H9 (cell line): ENCODE measurements around the gene RAC2. TPM values are rescaled to one million over a fixed set of nuclear protein-coding genes. Genes with fewer than 3 reads are reported as not detected.

Experiments used
- DNase-seq: peaks from one replicate; pipeline ENCODE4 v3.0.0-alpha.2; 2017
- H2AFZ ChIP-seq: one replicate; pipeline ENCODE4 v1.6.1; 2013; ENCODE audit warnings: mild to moderate bottlenecking, low read length, control low read depth, moderate library complexity
- H2AK5ac ChIP-seq: 2 replicates; pipeline ENCODE4 v1.6.1; 2013; ENCODE audit warnings: low read length, control low read depth, mixed read lengths; ENCODE audit not compliant: insufficient read length
- H2BK120ac ChIP-seq: one replicate; pipeline ENCODE4 v1.6.1; 2013; ENCODE audit warnings: low read depth, mild to moderate bottlenecking, low read length, control low read depth, inconsistent platforms; ENCODE audit not compliant: poor library complexity, severe bottlenecking
- H2BK12ac ChIP-seq: 2 replicates; pipeline ENCODE4 v1.6.1; 2013; ENCODE audit warnings: low read length, control low read depth, mixed read lengths, low read depth; ENCODE audit not compliant: insufficient read length
- H2BK15ac ChIP-seq: 2 replicates; pipeline ENCODE4 v1.6.1; 2013; ENCODE audit warnings: low read depth, low read length, control low read depth
- H2BK20ac ChIP-seq: one replicate; pipeline ENCODE4 v1.6.1; 2013; ENCODE audit warnings: low read depth, mild to moderate bottlenecking, low read length, control low read depth, inconsistent platforms; ENCODE audit not compliant: poor library complexity, severe bottlenecking
- H2BK5ac ChIP-seq: 2 replicates; pipeline ENCODE4 v1.6.1; 2013; ENCODE audit warnings: low read length, control low read depth, mixed read lengths; ENCODE audit not compliant: insufficient read length
- H3K14ac ChIP-seq: 2 replicates; pipeline ENCODE4 v1.6.1; 2013; ENCODE audit warnings: low read length, control low read depth; ENCODE audit not compliant: insufficient read depth
- H3K18ac ChIP-seq: 2 replicates; pipeline ENCODE4 v1.6.1; 2013; ENCODE audit warnings: low read depth, mild to moderate bottlenecking, mixed read lengths, low read length, control low read depth; ENCODE audit not compliant: insufficient read length
- H3K23ac ChIP-seq: 2 replicates; pipeline ENCODE4 v1.6.1; 2013; ENCODE audit warnings: low read length, control low read depth, mixed read lengths, low read depth; ENCODE audit not compliant: insufficient read length
- H3K23me2 ChIP-seq: 2 replicates; pipeline ENCODE4 v1.6.1; 2013; ENCODE audit warnings: low read depth, mild to moderate bottlenecking, mixed read lengths, low read length, control low read depth; ENCODE audit not compliant: insufficient read length, poor library complexity, severe bottlenecking
- H3K27ac ChIP-seq: 2 replicates; pipeline ENCODE4 v1.5.1; 2013; ENCODE audit warnings: low read length, control low read depth, mixed read lengths, low read depth; ENCODE audit not compliant: insufficient read length
- H3K27me3 ChIP-seq: 2 replicates; pipeline ENCODE4 v1.6.1; 2013; ENCODE audit warnings: low read length, control low read depth, inconsistent platforms; ENCODE audit not compliant: insufficient read depth
- H3K4ac ChIP-seq: 2 replicates; pipeline ENCODE4 v1.6.1; 2013; ENCODE audit warnings: low read depth, mild to moderate bottlenecking, control low read depth, inconsistent platforms, low read length, moderate library complexity
- H3K4me1 ChIP-seq: 2 replicates; pipeline ENCODE4 v1.6.1; 2013; ENCODE audit warnings: low read length, control low read depth, inconsistent platforms; ENCODE audit not compliant: insufficient read depth
- H3K4me2 ChIP-seq: 2 replicates; pipeline ENCODE4 v1.6.1; 2013; ENCODE audit warnings: low read length, control low read depth, mixed read lengths; ENCODE audit not compliant: insufficient read length, insufficient read depth
- H3K56ac ChIP-seq: 2 replicates; pipeline ENCODE4 v1.6.1; 2013; ENCODE audit warnings: low read depth, mild to moderate bottlenecking, mixed read lengths, low read length, control low read depth; ENCODE audit not compliant: insufficient read length
- H3K79me1 ChIP-seq: 2 replicates; pipeline ENCODE4 v1.6.1; 2013; ENCODE audit warnings: low read depth, mild to moderate bottlenecking, moderate library complexity, low read length, control low read depth, inconsistent platforms; ENCODE audit not compliant: insufficient read depth, poor library complexity, severe bottlenecking
- H3K79me2 ChIP-seq: 2 replicates; pipeline ENCODE4 v1.6.1; 2013; ENCODE audit warnings: low read length, control low read depth, inconsistent platforms; ENCODE audit not compliant: insufficient read depth
- H3K9ac ChIP-seq: 2 replicates; pipeline ENCODE4 v1.6.1; 2013; ENCODE audit warnings: low read length, control low read depth, mixed read lengths; ENCODE audit not compliant: insufficient read length; ENCODE audit errors: extremely low read depth
- H3K9me3 ChIP-seq: one replicate; pipeline ENCODE4 v1.6.1; 2013; ENCODE audit warnings: low read depth, low read length, inconsistent platforms; ENCODE audit not compliant: control insufficient read depth
- H3T11ph ChIP-seq: one replicate; pipeline ENCODE4 v1.6.1; 2013; ENCODE audit warnings: mild to moderate bottlenecking, low read length, control low read depth, inconsistent platforms
- H4K20me1 ChIP-seq: one replicate; pipeline ENCODE4 v1.6.1; 2013; ENCODE audit not compliant: control insufficient read depth, insufficient read length, insufficient read depth
- H4K5ac ChIP-seq: 2 replicates; pipeline ENCODE4 v1.6.1; 2013; ENCODE audit warnings: low read depth, mild to moderate bottlenecking, mixed read lengths, low read length, control low read depth; ENCODE audit not compliant: insufficient read length
- H4K8ac ChIP-seq: replicated peaks from 2 replicates; pipeline ENCODE4 v1.6.1; 2013; ENCODE audit warnings: low read length, control low read depth, mixed read lengths, low read depth; ENCODE audit not compliant: insufficient read length
- H4K91ac ChIP-seq: 2 replicates; pipeline ENCODE4 v1.6.1; 2013; ENCODE audit warnings: low read depth, mild to moderate bottlenecking, moderate library complexity, mixed read lengths, low read length, control low read depth; ENCODE audit not compliant: insufficient read length
- H3K27ac Mint-ChIP-seq, 3 experiments: 2 replicates in 2 of 3; 3 replicates in 1 of 3; pipeline ENCODE4 v1.8.0; 2020 to 2021; ENCODE audit warnings: mixed read lengths in 3 of 3, mild to moderate bottlenecking in 1 of 3, moderate library complexity in 1 of 3
- H3K27me3 Mint-ChIP-seq: 2 replicates; pipeline ENCODE4 v1.8.0; 2021; ENCODE audit warnings: low read depth, mild to moderate bottlenecking, moderate library complexity, mixed read lengths
- H3K36me3 Mint-ChIP-seq, 3 experiments: 2 replicates in 2 of 3; 3 replicates in 1 of 3; pipeline ENCODE4 v1.8.0; 2020 to 2021; ENCODE audit warnings: low read depth in 3 of 3, mixed read lengths in 3 of 3; ENCODE audit not compliant: insufficient read depth in 1 of 3
- H3K4me1 Mint-ChIP-seq, 2 experiments: 2 replicates each; pipeline ENCODE4 v1.8.0; 2020; ENCODE audit warnings: mixed read lengths in 2 of 2
- H3K4me3 Mint-ChIP-seq, 2 experiments: 2 replicates in 1 of 2; 3 replicates in 1 of 2; pipeline ENCODE4 v1.8.0; 2020 to 2021; ENCODE audit warnings: mild to moderate bottlenecking in 2 of 2, mixed read lengths in 2 of 2, moderate library complexity in 1 of 2
- H3K9me3 Mint-ChIP-seq, 2 experiments: 2 replicates in 1 of 2; 3 replicates in 1 of 2; pipeline ENCODE4 v1.8.0; 2020; ENCODE audit warnings: mild to moderate bottlenecking in 2 of 2, mixed read lengths in 2 of 2, moderate library complexity in 1 of 2
- CTCF ChIP-seq: fragments of 200-600 bp; sonication (generic); conservative IDR thresholded peaks from 3 replicates; pipeline ENCODE4 v1.8.0; 2021; ENCODE audit warnings: antibody characterized with exemption, mild to moderate bottlenecking
- WGBS: extraction: QIAGEN DNeasy Blood & Tissue Kit; methylation state at CpG from one replicate; pipeline ENCODE4 v1.1.7; 2013; ENCODE audit warnings: missing lambda C conversion rate, low lambda C conversion rate, mixed read lengths; ENCODE audit not compliant: insufficient read length; ENCODE audit errors: extremely low coverage; 5-methylcytosine and 5-hydroxymethylcytosine counted together
- total RNA-seq: library from RNA; stranded (reverse); gene quantifications from 2 replicates; pipeline ENCODE4 v1.2.1, GENCODE V29; 2021

Gene RAC2
- total RNA-seq, 1 experiment from 2014 or later, result 2.8 TPM

- peaks cover 3% of the 10 kb centered on the region; the same call in 1 of the 2 replicates for H3K4me1 ChIP-seq
- H4K8ac ChIP-seq, result no peak overlapping the region
- H2AFZ ChIP-seq, result no peak overlapping the region
- no peak overlapping the region for H2BK5ac ChIP-seq
- H2BK120ac ChIP-seq, result no peak overlapping the region
- H2BK15ac ChIP-seq, result no peak overlapping the region
- H3K4me2 ChIP-seq, result no peak overlapping the region
- Mint-ChIP-seq H3K27ac (no peak overlapping the region), H3K36me3 (peaks cover 17 to 29% (median 19%) of the 10 kb centered on the region in 3 experiments), H3K27me3 (no peaks in the 10 kb centered on the region), H3K9me3 (peaks cover 16 to 25% of the 10 kb centered on the region in 2 experiments), H3K4me1 (peaks cover 32 to 41% of the 10 kb centered on the region in 2 experiments), H3K4me3 (no peak overlapping the region)
- H4K5ac ChIP-seq, result no peak overlapping the region
- H4K20me1 ChIP-seq, result no peaks in the 10 kb centered on the region
- H3K14ac ChIP-seq, result no peak overlapping the region
- no peak for DNase-seq
- H2AK5ac ChIP-seq, result no peak overlapping the region
- no peak overlapping the region for H3K23ac ChIP-seq
- no CpG with 5 or more reads among the region's 1 CpG for WGBS
- H2BK12ac ChIP-seq, result no peak overlapping the region
- H3K27me3 ChIP-seq, result no peaks in the 10 kb centered on the region
- H3K4ac ChIP-seq, result no peak overlapping the region
- H3K18ac ChIP-seq, result no peak overlapping the region
- no peak overlapping the region for H3K9ac ChIP-seq
- no peaks in the 10 kb centered on the region for H3K79me2 ChIP-seq
- peaks cover 5% of the 10 kb centered on the region for H3K9me3 ChIP-seq
- H4K91ac ChIP-seq, result no peak overlapping the region
- no peak overlapping the region for H3K56ac ChIP-seq
- TF ChIP-seq CTCF, result no peak
- no peak overlapping the region for H2BK20ac ChIP-seq
- no peak overlapping the region for H3K27ac ChIP-seq
- no peaks in the 10 kb centered on the region for H3K79me1 ChIP-seq
- peaks cover 3% of the 10 kb centered on the region for H3K23me2 ChIP-seq
- H3T11ph ChIP-seq, result no peak overlapping the region
Measured at GRCh38 chr22:37192741-37193140, 51.3 kb downstream of the RAC2 start.
